ENCODE results near the gene KIF1A.

The KIF1A gene

GRCh38 chr2:240760121-240760520 is 59.9 kb downstream of the KIF1A start:
- no peak for DNase-seq

- no peak for DNase-seq
Measured at GRCh38 chr2:240759459-240759858, 60.6 kb downstream of the KIF1A start.

GRCh38 chr2:240757086-240757614 is 62.9 kb downstream of the KIF1A start:
- DNase-seq, result no peak

GRCh38 chr2:240752209-240752608 is 67.8 kb downstream of the KIF1A start:
- no peak for DNase-seq

GRCh38 chr2:240750409-240750808 is 69.6 kb downstream of the KIF1A start:
- no peak for DNase-seq

GRCh38 chr2:240749516-240749915 is 70.5 kb downstream of the KIF1A start:
- DNase-seq, result no peak

GRCh38 chr2:240747256-240747655 is 72.8 kb downstream of the KIF1A start:
- DNase-seq, result no peak

GRCh38 chr2:240746671-240747070 is 73.3 kb downstream of the KIF1A start:
- DNase-seq, result no peak

GRCh38 chr2:240745962-240746361 is 74.1 kb downstream of the KIF1A start:
- no peak for DNase-seq

GRCh38 chr2:240745456-240745855 is 74.6 kb downstream of the KIF1A start:
- DNase-seq, result no peak

- DNase-seq, result no peak
Measured at GRCh38 chr2:240742602-240743095, 77.4 kb downstream of the KIF1A start.

GRCh38 chr2:240741091-240741490 is 78.9 kb downstream of the KIF1A start:
- no peak for DNase-seq

GRCh38 chr2:240739797-240740196 is 80.2 kb downstream of the KIF1A start:
- DNase-seq, result no peak

- no peak for DNase-seq
Measured at GRCh38 chr2:240737958-240738357, 82.1 kb downstream of the KIF1A start.

- DNase-seq, result no peak
Measured at GRCh38 chr2:240737512-240737911, 82.5 kb downstream of the KIF1A start.

GRCh38 chr2:240736281-240737250 is 83.5 kb downstream of the KIF1A start:
- no peak for DNase-seq

GRCh38 chr2:240735476-240735875 is 84.5 kb downstream of the KIF1A start:
- DNase-seq, result no peak

- no peak for DNase-seq
Measured at GRCh38 chr2:240734756-240735155, 85.3 kb downstream of the KIF1A start.

GRCh38 chr2:240733803-240734495 is 86.1 kb downstream of the KIF1A start:
- DNase-seq, result no peak

- no peak for DNase-seq
Measured at GRCh38 chr2:240732911-240733622, 87.0 kb downstream of the KIF1A start.

GRCh38 chr2:240732184-240732583 is 87.8 kb downstream of the KIF1A start:
- no peak for DNase-seq

GRCh38 chr2:240731178-240731545 is 88.9 kb downstream of the KIF1A start:
- no peak for DNase-seq

Data from stimulated activated CD4-positive, alpha-beta T cell treated with anti-CD3 and anti-CD28 coated beads, Interleukin-12 subunit alpha, Interleukin-12 subunit beta, amount 100 ng/mL, for 4 hours (primary cell).